GM18868 (cell line): ENCODE results near the gene SLC6A19.

ENCODE experiments used
- ATAC-seq: cut with Tn5 transposase; IDR thresholded peaks from one replicate; pipeline ENCODE4 v1.9.1; 2021; ENCODE audit warnings: mild to moderate bottlenecking, moderate library complexity; ENCODE audit not compliant: unreplicated experiment

The SLC6A19 gene

DNA sequence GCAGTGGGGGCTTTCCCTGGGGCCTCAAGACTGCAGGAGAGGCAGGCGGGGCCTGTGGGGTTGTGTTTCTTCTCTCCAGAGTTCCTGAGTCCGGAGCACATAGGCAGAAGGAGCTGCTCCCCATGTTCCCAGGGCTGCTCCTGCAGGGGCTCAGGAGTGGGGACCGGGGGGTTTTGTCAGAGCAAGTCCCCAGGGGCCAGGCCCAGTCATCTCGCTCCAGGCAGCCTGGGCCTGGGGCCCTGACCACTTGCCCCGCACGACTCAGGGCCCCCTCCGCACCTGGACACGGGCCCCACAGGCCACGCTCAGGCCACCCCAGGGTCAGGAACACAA lies 22.0 kb upstream of the SLC6A19 start:
- ATAC-seq: no peak

- ATAC-seq: no peak
Observed at GRCh38 chr5:1180096-1180495, 21.3 kb upstream of the SLC6A19 start.

GRCh38 chr5:1180841-1181271 lies 20.5 kb upstream of the SLC6A19 start:
- ATAC-seq: no peak

DNA sequence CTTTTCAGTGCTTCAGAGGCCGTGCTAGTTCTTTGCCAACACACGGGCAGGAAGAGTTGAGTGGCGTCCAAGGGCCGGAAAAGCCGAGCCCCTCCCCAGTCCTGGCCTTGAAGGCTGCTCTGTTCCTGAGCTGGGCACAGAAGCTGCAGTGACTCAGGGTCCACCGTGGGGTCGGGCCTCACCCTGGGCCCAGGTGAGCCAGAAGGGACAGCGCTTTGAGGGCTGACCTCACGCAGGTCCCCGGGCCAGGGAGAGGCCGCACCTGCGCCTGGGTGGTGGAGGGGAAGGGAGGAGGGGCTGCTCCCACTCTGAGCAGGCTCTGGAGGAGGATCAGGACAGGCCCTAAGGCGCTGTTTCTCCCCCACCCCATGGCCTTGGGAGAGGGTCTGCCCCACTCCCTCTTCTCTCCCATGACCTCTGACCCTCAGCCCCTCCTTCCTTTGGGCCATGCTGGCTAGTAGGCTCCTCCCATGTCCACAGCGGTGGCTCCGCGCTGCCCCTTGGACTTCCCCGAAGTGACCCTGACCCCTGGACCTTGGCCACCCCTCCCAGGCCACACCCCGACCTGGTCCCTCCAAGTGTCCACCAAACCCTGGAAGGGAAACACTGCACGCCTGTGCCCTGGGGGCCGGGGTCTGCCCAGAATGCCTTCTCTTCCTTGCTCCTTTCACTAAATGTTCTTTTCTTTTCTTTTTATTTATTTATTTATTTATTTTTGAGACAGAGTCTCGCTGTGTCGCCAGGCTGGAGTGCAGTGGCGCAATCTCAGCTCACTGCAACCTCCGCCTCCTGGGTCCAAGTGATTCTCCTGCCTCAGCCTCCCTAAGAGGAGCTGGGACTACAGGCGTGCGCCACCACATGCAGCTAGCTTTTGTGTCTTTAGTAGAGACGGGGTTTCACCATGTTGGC lies 19.7 kb upstream of the SLC6A19 start:
- no peak for ATAC-seq

GRCh38 chr5:1182360-1182632 lies 19.1 kb upstream of the SLC6A19 start:
- no peak for ATAC-seq

- ATAC-seq: no peak
Observed at GRCh38 chr5:1182633-1183423, 18.6 kb upstream of the SLC6A19 start.

DNA sequence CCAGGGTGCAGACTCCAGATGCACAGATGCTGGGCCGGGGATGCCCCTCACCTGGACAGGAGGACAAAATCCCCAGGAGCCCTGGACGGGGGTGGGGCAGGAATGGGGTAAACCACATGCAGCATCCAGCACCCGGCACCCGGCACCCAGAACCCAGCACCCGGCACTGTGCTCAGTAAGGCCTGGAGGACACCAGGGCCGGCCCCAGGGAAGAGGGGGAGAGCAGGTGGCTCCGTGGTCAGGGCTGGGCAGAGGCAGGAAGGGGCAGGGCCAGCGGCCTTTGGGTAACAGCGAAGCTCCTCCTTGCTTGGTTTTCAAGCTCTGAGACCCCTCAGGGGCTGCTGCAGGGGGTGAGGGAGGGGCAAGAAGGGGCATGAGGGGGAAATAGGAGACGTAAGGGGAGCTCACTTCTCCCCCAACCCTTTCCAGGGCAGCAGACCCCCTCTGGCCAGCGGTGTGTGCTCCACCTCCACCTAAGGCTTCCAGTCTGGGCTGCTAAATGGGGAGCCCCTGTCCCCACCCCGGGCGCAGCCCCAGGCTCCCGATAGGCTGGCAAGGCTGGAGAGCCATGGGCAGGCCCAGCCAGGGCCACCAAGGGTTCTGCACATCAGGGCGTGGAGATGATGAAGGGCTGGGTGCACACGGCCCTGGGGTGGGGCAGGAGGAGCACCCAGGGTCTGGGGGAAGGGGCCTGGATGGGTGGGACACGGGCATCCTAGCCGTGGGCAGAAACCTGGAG lies 17.8 kb upstream of the SLC6A19 start:
- no peak for ATAC-seq

GRCh38 chr5:1184163-1184470 lies 17.3 kb upstream of the SLC6A19 start:
- no peak for ATAC-seq

DNA sequence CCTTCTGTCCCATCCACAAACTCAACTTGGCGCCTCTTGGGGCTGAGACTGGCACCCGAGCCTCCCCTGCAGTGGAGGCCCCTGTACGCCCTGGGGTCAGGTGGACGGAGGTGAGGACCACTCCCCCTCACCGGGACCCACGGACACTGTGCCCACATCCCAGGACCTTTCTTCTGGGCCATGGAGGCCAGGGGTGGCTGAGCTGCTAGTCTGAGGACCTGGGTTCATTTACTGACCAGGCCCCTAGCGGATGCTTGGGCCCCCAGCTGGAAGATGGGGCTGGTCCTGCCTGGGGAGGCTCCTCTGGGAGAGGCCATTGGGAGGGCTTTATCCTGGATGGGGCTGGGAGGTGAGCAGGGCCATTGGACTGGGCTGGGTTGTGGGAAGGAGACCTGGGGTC lies 16.9 kb upstream of the SLC6A19 start:
- no peak for ATAC-seq

- no peak for ATAC-seq
Observed at GRCh38 chr5:1185038-1185627, 16.3 kb upstream of the SLC6A19 start.

DNA sequence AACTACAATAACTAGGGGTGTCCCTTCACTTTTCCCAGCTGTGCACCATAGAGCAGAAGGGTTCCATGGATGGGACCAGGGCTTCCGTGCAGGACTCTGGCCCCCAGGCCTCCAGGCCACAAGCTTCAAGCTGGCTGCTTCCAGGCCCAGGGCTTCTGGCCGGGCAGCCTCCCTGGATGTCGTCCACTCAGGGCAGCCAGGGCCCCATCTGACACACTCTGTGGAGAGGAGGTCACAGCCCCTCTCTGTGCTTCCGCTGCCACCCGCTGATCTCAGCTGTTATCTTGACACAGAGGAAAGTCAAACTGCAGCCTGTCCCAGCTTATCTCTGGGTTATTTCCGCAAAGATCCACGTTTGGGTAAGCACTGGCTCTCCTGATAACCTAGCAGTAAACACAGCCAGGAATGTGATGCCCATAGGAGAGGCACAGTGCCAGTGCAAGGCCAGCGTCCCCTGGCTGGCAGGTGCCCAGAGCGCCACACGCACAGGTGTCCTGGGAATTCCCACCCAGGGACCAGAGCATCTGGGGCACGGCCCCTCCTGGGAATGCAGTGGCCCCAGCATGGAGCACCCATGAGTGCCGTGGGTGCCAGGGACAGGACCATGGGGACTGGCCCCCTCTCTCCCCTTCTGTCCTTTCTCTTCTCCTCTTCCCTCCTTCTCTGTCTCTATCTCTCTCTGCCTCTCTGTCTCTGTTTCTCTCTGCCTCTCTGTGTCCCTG lies 15.6 kb upstream of the SLC6A19 start:
- no peak for ATAC-seq

GRCh38 chr5:1186351-1187233 lies 14.8 kb upstream of the SLC6A19 start:
- no peak for ATAC-seq

GRCh38 chr5:1187234-1187949 lies 14.0 kb upstream of the SLC6A19 start:
- no peak for ATAC-seq

DNA sequence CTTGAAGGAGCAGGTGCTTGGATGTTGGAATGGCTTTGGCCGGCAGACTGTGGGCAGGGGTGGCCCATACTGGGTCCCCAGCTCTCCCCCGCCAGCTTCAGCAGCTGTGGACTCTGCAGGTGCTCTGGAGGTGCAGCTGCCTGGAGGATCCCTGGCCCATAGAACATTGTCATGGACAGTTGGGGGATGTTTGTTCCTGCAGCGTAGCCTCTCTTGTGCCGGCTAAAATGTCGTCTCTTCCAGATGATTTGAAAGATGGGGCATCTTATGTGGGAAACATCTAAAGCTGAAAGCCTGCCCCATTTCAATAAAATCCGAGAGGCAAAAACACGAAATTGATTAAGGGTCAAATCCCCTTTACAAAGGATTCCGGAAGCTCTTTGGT lies 13.5 kb upstream of the SLC6A19 start:
- no peak for ATAC-seq

DNA sequence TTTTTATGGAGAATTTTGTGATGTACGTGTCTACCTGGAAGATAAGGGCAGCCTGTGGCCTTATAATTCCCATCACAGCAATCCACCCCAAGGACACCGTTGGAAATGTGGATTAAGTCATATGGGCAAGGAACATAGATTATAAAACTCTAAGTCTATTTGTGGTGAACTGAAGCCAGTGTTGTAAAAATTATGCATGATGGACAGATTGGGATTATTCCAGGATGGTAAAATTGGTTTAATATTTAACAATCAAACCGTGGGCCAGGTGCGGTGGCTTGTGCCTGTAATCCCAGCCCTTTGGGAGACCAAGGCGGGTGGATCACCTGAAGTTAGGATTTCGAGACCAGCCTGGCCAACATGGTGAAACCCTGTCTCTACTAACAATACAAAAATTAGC lies 12.9 kb upstream of the SLC6A19 start:
- ATAC-seq: no peak

- no peak for ATAC-seq
Observed at GRCh38 chr5:1189269-1189668, 12.1 kb upstream of the SLC6A19 start.

DNA sequence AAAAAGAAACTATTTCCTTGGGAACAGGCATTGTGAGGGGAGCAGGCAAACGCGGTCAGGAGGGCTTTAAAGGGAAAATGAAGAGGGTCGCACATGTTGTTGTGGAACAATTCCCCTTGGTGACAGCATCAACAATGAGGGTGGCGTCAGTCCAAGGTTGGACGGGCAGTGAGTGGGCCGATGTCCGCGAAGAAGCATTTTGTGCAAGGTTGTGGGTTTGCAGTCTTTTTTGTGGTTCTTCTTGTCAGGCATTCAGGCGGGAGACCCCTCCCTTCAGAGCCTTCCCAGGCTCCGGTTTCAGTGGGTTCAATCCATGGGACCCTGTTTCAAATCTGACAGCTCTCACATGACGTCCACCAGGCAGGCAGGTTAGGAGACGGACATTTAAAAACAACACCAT lies 11.1 kb upstream of the SLC6A19 start:
- no peak for ATAC-seq

DNA sequence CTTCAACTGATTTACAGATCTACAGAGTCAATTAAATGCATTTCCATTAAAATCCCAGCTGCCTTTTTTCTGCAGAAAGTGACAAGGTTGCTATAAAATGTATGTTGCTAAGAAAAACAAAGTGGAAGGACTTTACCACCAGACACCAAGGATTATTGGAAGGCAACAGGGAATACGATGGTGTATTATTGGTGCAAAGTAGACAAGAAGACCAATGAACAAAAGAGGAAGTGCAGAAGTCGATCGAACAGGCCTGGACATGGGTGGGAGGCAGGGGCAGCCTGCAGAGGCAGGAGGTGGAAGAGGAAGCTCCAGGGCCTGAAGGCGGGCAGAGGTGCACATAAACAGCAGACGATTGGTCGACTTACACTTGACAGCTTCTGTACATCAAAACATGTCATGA lies 10.6 kb upstream of the SLC6A19 start:
- no peak for ATAC-seq

DNA sequence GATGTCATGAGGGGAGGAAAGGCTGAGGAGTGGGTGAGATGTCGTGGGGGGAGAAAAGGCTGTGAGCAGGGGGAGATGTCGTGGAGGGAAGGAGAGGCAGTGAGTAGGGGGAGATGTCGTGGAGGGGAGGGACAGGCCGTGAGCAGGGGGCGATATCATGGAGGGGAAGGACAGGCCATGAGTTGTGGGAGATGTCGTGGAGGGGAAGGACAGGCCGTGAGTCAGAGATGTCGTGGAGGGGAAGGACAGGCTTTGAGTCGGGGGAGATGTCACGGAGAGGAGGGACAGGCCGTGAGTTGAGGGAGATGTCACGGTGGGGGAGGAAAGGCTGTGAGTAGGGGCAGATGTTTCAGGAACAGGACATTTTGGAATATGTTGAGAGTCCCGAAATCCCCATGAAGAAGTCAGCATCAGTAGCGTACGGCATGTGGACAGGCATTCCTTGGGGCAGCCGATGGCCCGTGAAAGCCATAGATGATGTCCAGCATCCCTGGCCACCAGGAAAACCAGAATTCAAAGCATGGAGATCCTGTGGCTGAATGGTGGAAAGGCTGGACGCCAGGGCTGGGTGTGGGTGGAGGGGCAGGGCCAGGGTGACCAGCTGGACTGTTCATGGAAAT lies 8.3 kb upstream of the SLC6A19 start:
- no peak for ATAC-seq
